HepG2 (cell line): Measurements from ENCODE around the gene MYADML2. TPM values are rescaled to one million over a fixed set of nuclear protein-coding genes. Genes with fewer than 3 reads are reported as not detected.

Source experiments
- BHLHE40 ChIP-seq: IDR thresholded peaks from 2 replicates; pipeline ENCODE4 v1.6.1; 2011; ENCODE audit warnings: low read length, improper control_type of control experiment
- BORCS8-MEF2B ChIP-seq: sonication (generic); formaldehyde crosslinking; IDR thresholded peaks from 2 replicates; pipeline ENCODE4 v1.8.0; 2022; ENCODE audit warnings: mild to moderate bottlenecking, missing genetic modification reagents
- ELF1 ChIP-seq: sonication (generic); formaldehyde crosslinking; IDR thresholded peaks from 2 replicates; pipeline ENCODE4 v1.4.0; 2020; ENCODE audit warnings: missing genetic modification reagents
- GMEB2 ChIP-seq: IDR thresholded peaks from 2 replicates; pipeline ENCODE4 v1.6.1; 2016; ENCODE audit warnings: missing biosample characterization, missing genetic modification reagents, low read depth
- MAFG ChIP-seq: sonication (generic); formaldehyde crosslinking; IDR thresholded peaks from 2 replicates; pipeline ENCODE4 v1.5.1; 2020; ENCODE audit warnings: mild to moderate bottlenecking, missing genetic modification reagents
- PHF8 ChIP-seq: sonication (generic); formaldehyde crosslinking; IDR thresholded peaks from 2 replicates; pipeline ENCODE4 v1.5.0; 2020; ENCODE audit warnings: missing genetic modification reagents
- POLR2AphosphoS5 ChIP-seq: IDR thresholded peaks from 2 replicates; pipeline ENCODE4 v1.6.1; 2012; ENCODE audit warnings: low read depth, low read length
- SRSF1 ChIP-seq: fragments of 200-400 bp; formaldehyde crosslinking; optimal IDR thresholded peaks from 2 replicates; pipeline ENCODE3; 2017; ENCODE audit warnings: mild to moderate bottlenecking, low read depth, low read length, moderate library complexity
- ZBTB1 ChIP-seq: sonication (generic); formaldehyde crosslinking; IDR thresholded peaks from 2 replicates; pipeline ENCODE4 v1.4.0; 2020; ENCODE audit warnings: missing genetic modification reagents, borderline replicate concordance
- ZC3H4 ChIP-seq: sonication (generic); formaldehyde crosslinking; IDR thresholded peaks from 2 replicates; pipeline ENCODE4 v1.4.0; 2020; ENCODE audit warnings: missing genetic modification reagents, borderline replicate concordance
- ZNF142 ChIP-seq: sonication (generic); formaldehyde crosslinking; IDR thresholded peaks from 2 replicates; pipeline ENCODE4 v1.4.0; 2020; ENCODE audit warnings: missing genetic modification reagents
- ZNF614 ChIP-seq: IDR thresholded peaks from 2 replicates; pipeline ENCODE4 v1.6.1; 2018; ENCODE audit warnings: missing biosample characterization, missing genetic modification reagents, inconsistent platforms, borderline replicate concordance
- ZSCAN20 ChIP-seq: sonication (generic); formaldehyde crosslinking; IDR thresholded peaks from 2 replicates; pipeline ENCODE4 v1.4.0; 2020; ENCODE audit warnings: missing genetic modification reagents, mild to moderate bottlenecking, borderline replicate concordance
- ZSCAN21 ChIP-seq: sonication (generic); formaldehyde crosslinking; IDR thresholded peaks from 2 replicates; pipeline ENCODE4 v1.8.0; 2022; ENCODE audit warnings: mild to moderate bottlenecking, missing genetic modification reagents, moderate library complexity, borderline replicate concordance
- polyA plus RNA-seq, 8 experiments: library from polyadenylated mRNA; depleted of rRNA in 3 of 8; stranded (reverse) in 7 of 8; unstranded in 1 of 8; fragments of >200 nt; fragmentation: Illumina TruSeq in 4 of 8; extraction: Trizol in 4 of 8; gene quantifications; 2 replicates each; pipeline versions ENCODE4 v1.2.1 to v1.2.3, GENCODE V29; 2011 to 2016; ENCODE audit warnings: low read depth in 4 of 8, missing spikeins in 1 of 8, mixed read lengths in 1 of 8; ENCODE audit not compliant: insufficient read depth in 1 of 8
- total RNA-seq, 5 experiments: library from RNA; depleted of rRNA; stranded (reverse); fragments of >200 nt; fragmentation: Illumina TruSeq; extraction: Trizol; gene quantifications; 2 replicates each; pipeline ENCODE4 v1.2.3, GENCODE V29; 2016; ENCODE audit warnings: low read depth in 1 of 5
- TF ChIP-seq, protein P1 (sequence below): IDR thresholded peaks from 2 replicates; pipeline ENCODE4 v1.6.1; 2016; ENCODE audit warnings: mild to moderate bottlenecking, missing biosample characterization, missing genetic modification reagents
- TF ChIP-seq, protein P2 (sequence below): sonication (generic); formaldehyde crosslinking; IDR thresholded peaks from 2 replicates; pipeline ENCODE4 v1.4.0; 2020; ENCODE audit warnings: missing genetic modification reagents; ENCODE audit errors: not compliant biosample characterization

The MYADML2 gene
- total and polyA plus RNA-seq, 2 of the 13 experiments (the other 11 are each of a cell fraction or from before 2014, with no cell fraction given): not detected

DNA sequence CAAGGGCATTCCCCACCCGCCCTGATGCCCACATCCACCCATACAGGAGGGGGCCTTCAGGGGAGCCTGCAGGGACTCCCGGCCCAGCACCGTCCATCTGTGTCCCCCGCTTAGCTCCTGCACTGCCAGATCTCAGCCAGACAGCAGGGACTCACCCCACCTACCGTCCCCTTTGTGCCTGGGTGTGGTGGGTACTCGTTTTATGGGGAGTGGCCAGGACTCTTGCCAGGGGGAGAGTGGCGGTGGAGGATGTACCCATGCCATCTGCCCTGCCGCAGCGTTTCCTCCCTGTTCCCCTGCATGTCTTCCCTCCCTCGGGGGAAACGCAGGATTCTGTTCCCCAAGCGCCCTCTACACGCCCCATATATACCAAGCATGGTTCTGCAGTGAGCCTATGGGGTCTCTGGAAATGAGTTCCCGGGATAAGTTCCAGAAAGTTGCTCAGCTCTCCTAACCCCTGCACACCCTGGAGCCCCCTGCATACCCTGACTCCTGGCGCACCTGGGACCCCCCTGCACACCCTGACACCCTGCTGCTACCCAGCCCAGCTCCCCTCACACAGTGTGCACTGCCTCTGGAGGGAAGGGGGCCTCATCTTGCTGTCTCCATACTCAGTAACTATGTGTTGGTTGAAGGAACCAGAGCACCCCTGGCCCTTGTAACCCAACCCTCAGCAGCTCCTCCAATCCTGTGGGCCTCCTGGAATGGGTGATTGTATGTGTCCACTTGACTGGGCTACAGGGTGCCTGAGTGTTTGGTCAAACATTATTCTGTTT, 15.3 kb downstream of the MYADML2 start (continued):
- TF ChIP-seq ZNF142 (CRISPR knock-in tag) (0 out of 2 replicates have a peak, but pooled peaks have one; percentile 0), PHF8 (no peak), ZC3H4 (CRISPR knock-in tag) (0 out of 2 replicates have a peak, but pooled peaks have one; percentile 13), BORCS8-MEF2B (CRISPR knock-in tag) (no peak), MAFG (no peak), BHLHE40 (no peak), ZSCAN20 (CRISPR knock-in tag) (no peak), ZSCAN21 (peak; percentile 54; the same call in 1 of the 2 replicates), ZNF614 (CRISPR knock-in tag) (no peak), POLR2AphosphoS5 (peak; percentile 61), ZBTB1 (CRISPR knock-in tag) (no peak), GMEB2 (CRISPR knock-in tag) (no peak), SRSF1 (no peak), ELF1 (CRISPR knock-in tag) (no peak)
- TF ChIP-seq, protein P1, sequence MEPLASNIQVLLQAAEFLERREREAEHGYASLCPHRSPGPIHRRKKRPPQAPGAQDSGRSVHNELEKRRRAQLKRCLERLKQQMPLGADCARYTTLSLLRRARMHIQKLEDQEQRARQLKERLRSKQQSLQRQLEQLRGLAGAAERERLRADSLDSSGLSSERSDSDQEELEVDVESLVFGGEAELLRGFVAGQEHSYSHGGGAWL (CRISPR knock-in tag): no peak
- TF ChIP-seq, protein P2, sequence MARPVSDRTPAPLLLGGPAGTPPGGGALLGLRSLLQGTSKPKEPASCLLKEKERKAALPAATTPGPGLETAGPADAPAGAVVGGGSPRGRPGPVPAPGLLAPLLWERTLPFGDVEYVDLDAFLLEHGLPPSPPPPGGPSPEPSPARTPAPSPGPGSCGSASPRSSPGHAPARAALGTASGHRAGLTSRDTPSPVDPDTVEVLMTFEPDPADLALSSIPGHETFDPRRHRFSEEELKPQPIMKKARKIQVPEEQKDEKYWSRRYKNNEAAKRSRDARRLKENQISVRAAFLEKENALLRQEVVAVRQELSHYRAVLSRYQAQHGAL: no peak
